HT-29 (cell line): ENCODE measurements around the gene RNF220. TPM values are rescaled to one million over a fixed set of nuclear protein-coding genes. Genes with fewer than 3 reads are reported as not detected.
"Not testable (repeated sequence)": the region's sequence is repeated elsewhere in the genome, so short reads cannot be mapped to it uniquely, and the experiment has no call there.

Experiments used
- DNase-seq: peaks from one replicate; pipeline ENCODE4 v3.0.0-alpha.2; 2015; ENCODE audit warnings: low spot score
- total RNA-seq: library from RNA; depleted of rRNA; stranded (reverse); fragments of >200 nt; shearing (Covaris generic); gene quantifications from 2 replicates; pipeline ENCODE4 v1.2.3, GENCODE V29; 2014

Gene RNF220
- total RNA-seq, 1 experiment from 2014 or later: 152 TPM

GRCh38 chr1:44546403-44547053 lies 141.5 kb downstream of the RNF220 start:
- no peak for DNase-seq

GRCh38 chr1:44547361-44547760 lies 142.3 kb downstream of the RNF220 start:
- DNase-seq: no peak

- DNase-seq: no peak
Measured at GRCh38 chr1:44547837-44548236, 142.8 kb downstream of the RNF220 start.

GRCh38 chr1:44549510-44549909 lies 144.5 kb downstream of the RNF220 start:
- no peak for DNase-seq

GRCh38 chr1:44553127-44553758 lies 148.2 kb downstream of the RNF220 start:
- DNase-seq: peak; percentile 27

- peak; percentile 29 for DNase-seq
Measured at GRCh38 chr1:44553771-44554170, 148.7 kb downstream of the RNF220 start.

GRCh38 chr1:44554706-44555105 lies 149.7 kb downstream of the RNF220 start:
- DNase-seq: no peak

- DNase-seq: no peak
Measured at GRCh38 chr1:44557778-44558177, 152.7 kb downstream of the RNF220 start.

- DNase-seq: no peak
Measured at GRCh38 chr1:44558883-44559282, 153.8 kb downstream of the RNF220 start.

- no peak for DNase-seq
Measured at GRCh38 chr1:44559330-44559729, 154.3 kb downstream of the RNF220 start.

GRCh38 chr1:44559913-44560312 lies 154.9 kb downstream of the RNF220 start:
- no peak for DNase-seq

GRCh38 chr1:44560696-44561095 lies 155.6 kb downstream of the RNF220 start:
- not testable (repeated sequence) for DNase-seq

- no peak for DNase-seq
Measured at GRCh38 chr1:44565259-44565750, 160.2 kb downstream of the RNF220 start.

- no peak for DNase-seq
Measured at GRCh38 chr1:44565833-44566232, 160.8 kb downstream of the RNF220 start.

- DNase-seq: no peak
Measured at GRCh38 chr1:44566281-44567046, 161.4 kb downstream of the RNF220 start.

- peak; percentile 23 for DNase-seq
Measured at GRCh38 chr1:44568128-44568900, 163.3 kb downstream of the RNF220 start.

GRCh38 chr1:44569491-44569890 lies 164.4 kb downstream of the RNF220 start:
- DNase-seq: no peak

- peak; percentile 28 for DNase-seq
Measured at GRCh38 chr1:44571712-44572571, 166.9 kb downstream of the RNF220 start.

- no peak for DNase-seq
Measured at GRCh38 chr1:44572572-44572879, 167.5 kb downstream of the RNF220 start.

GRCh38 chr1:44575396-44575795 lies 170.3 kb downstream of the RNF220 start:
- DNase-seq: no peak
